Measurements from ENCODE around the gene CAPZB.

Gene CAPZB

GRCh38 chr1:19448491-19449439 is 36.6 kb downstream of the CAPZB start:
- DNase-seq (ENCODE audit: low spot score), result peak; percentile 78

DNA sequence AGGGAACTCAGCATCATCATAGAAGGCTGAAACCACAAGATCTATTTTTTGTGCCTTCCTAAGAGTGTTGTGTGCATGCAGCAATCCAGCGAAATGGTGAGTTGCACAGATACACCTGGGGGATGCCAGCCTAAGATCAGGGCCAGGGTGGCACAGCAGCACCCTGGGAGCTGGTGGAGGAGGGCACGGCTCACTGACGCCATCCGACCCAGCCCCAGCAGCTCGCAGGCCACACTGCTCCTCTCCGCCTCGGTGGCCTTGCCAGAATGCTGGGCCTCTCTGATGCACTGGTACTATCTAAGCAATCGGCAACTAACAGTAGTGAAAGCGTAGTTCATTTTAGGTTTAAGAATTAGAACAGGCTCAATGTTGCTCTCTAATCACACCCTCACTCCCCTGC is 37.8 kb downstream of the CAPZB start:
- no peak for DNase-seq (ENCODE audit: low spot score)

DNA sequence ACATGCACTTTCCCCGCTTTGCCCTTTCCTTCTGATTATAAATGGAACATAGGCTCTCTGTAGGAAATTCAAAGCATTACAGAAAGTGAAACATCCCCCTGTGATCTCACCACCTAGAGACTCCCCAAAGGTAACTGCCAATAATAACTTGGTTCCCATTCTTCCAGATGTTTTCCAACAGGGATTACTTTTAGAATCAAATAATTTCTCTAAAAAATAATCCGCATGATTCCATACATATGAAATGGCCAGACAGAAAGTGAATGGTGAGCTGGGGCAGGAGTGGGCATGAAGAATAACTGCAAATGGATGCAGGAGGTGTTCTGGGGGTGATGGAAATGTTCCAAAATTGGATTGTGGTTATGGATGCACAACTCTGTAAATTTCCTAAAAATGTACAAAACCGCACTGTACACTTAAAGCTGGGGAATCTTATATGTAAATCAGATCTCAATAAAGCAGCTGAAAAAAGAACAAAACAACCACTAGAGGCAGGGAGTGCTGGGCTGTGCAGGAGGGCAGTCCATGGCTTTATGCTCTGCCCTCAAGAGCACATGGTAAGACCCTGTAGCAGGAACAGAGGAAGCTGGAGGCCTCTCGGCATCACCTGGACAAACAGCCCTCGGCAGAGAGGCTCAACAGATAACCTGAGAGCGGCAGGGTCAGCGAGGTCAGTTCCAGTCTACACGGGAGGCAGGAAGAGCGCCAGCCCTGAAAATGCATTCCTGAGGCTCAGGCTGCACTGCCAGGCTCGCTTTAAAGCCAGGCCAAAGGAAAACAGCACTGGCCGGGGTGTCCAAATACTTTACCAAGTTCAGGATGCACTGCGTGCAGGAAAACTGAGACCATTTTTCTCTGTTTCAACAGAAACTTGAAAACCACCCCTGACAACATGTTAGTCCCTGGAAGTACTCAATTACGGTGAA is 39.7 kb downstream of the CAPZB start:
- DNase-seq (ENCODE audit: low spot score), result no peak

GRCh38 chr1:19444296-19445021 is 40.9 kb downstream of the CAPZB start:
- no peak for DNase-seq (ENCODE audit: low spot score)

GRCh38 chr1:19443326-19443725 is 42.0 kb downstream of the CAPZB start:
- no peak for DNase-seq (ENCODE audit: low spot score)

DNA sequence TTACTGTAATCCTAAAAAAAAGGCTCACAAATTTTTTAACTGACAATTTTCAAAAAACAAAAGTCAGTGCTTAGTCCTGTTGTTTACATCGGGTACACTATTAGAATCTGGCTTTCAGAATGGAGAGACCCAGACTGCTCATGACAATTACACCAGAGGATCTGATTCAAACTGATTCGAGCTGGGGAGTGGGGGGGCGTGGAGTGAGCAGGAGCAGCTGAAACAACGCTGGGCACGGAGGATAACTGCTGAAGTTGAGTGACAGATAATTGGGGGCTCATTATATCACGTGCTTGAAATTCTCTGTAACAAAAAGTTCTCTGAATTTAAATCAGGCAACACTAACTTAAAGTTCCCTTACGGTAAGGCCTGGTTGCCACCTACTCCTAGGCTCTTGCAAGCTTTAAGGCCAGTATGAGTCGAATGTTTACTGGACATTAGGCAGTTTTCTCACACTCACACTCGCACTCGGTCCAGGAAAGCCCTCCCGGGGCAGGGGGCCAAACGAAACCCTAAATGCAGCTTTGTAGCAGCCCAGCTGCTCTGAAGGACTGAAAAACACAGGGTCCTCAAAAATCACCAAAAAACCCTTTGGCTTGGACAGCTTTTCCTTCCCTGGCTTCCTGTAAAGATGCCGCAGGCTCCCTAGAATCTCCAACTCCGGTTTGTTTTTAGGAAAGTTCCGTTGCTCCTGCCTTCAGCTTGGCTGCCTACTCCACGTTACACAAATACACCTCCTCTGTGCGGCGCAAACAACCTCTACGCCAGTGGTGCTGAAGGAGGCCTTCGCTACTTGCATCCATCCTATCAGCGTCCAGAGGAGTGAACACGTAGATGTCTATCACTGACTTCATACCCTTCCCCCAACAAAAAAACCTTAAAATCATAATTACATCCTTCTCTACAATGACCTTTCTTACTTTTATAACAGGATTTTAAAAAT is 42.9 kb downstream of the CAPZB start:
- no peak for DNase-seq (ENCODE audit: low spot score)

DNA sequence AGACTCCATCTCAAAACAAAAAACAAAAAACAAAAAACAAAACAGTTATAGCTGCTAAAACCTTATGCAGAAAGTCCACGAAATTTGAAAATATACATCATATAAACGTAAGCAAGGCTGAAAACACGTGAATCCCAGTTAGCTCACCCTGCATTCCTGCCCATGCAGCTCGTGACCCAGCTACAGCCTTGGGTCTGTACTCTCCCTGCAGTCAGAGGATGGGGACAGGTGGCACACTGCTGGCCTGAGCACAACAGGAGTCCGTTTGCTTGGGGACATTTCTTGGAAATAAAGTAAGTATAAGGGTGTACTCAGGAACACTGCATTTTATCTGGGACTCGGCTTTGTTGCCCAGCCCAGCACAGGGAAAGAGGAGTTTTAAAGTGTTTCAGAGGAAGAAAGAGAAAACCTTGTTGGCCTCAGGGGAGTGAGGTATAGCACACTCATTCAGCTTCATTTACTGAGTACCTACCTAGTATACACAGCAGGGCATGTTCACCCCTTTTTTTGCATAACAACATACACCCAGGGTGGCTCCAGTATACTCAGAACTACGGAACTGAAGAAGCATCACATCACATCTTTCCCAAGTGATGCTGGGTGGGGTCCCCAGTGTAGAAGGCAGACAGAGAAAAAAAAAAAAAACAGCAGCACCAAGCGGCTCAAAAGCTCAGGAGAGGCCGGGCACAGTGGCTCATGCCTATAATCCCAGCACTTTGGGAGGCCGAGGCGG is 44.1 kb downstream of the CAPZB start:
- no peak for DNase-seq (ENCODE audit: low spot score)

DNA sequence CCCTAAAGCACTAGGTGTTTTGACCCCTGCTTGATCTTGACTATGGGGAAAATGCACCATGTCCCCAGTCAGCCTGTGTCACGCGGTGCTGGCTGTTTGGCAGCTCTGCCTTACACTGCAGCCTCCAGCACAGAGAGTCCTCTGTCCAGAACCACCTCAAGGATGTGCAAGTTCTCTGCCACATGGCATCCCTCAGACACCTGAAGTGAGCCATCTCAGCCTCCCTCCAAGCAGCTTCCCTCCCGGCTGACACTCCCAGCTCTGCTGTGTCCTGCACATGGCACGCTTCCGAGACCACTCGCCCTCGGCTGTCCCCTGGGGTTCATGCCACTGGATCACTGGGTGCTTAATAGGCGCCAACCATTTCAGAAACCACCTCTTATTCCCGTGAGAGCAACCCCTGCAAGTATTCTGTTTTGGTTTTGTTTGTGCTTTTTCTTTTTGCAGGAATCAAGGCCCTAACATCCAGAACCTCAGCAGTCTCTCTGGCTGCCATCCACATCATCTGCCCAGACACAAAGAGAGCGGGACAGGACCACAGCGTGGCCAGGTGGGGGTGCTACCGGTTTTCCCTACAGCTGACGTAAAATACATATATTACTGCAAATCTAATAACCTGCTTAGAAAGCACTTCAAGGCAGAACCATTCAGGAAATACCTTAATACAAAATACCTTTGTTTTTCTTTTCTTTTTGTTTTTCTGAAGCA is 45.7 kb downstream of the CAPZB start:
- no peak for DNase-seq (ENCODE audit: low spot score)

DNA sequence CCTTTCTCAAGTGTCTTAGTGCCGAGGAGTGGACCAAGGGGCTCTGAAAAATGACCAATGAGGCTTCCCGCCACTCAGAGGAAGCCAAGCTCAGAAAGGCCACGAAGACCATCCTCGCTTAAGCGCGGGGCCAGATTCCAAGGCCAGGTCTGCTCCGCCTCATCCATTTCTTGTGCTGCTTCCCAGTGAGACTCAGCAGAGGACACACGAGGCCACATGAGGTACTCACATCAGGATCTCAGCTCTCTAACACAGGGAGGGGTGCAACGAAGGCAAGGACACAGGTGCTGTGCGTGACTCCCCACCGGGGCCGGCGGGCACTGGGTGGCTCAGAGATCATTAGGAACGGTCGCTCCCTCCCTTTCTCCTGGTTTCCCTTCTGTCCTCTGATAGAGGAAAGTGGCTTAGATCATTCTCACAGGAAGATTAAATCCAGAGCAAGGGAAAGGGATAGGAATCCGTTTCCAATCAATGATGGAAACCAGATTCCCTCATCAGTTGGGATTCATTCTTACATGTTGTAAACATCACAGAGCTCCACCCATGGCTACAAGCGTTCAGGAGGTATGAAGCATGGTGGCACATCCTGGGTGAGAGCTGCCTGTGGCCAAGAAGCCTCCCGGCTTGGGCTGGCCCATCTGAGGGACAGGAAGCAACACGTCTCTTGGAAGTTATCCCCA is 46.7 kb downstream of the CAPZB start:
- DNase-seq (ENCODE audit: low spot score), result no peak

- no peak for DNase-seq (ENCODE audit: low spot score)
These were observed 47.4 kb downstream of the CAPZB start for GRCh38 chr1:19437891-19438294.

GRCh38 chr1:19436716-19437476 is 48.4 kb downstream of the CAPZB start:
- no peak for DNase-seq (ENCODE audit: low spot score)

- DNase-seq (ENCODE audit: low spot score), result no peak
These were observed 49.4 kb downstream of the CAPZB start for GRCh38 chr1:19435851-19436455.

DNA sequence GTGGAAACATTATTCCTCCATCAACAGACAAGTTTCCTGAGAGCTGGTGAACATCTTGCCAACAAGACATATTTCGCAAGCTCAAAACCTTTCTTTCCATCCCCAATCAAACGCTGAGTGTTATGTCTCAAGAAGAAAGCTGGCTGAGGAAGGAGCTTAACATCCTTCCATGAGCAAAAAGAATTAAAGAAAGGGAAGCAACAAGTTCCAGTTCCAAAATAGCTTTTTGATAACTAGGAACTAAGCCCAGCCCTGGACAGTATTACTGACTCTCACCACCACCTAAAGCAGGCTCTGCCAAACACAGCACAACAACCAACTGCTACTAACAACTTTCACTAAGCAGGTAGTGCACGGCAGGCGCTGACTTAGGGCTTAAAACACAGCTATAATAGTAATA is 50.2 kb downstream of the CAPZB start:
- DNase-seq (ENCODE audit: low spot score), result no peak

DNA sequence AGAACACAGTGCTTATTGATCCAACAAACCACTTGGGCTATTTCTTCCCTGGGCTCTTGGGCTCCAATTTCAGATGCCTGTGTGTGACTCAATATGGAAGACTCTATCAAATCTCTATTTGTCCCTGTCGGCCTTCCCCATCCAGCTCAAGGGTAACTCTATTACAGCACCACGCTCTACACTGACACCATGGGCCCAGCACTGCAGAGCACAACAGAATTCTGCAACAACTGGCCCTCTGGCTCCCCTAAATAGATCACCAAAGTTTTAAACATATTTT is 51.7 kb downstream of the CAPZB start:
- no peak for DNase-seq (ENCODE audit: low spot score)

DNA sequence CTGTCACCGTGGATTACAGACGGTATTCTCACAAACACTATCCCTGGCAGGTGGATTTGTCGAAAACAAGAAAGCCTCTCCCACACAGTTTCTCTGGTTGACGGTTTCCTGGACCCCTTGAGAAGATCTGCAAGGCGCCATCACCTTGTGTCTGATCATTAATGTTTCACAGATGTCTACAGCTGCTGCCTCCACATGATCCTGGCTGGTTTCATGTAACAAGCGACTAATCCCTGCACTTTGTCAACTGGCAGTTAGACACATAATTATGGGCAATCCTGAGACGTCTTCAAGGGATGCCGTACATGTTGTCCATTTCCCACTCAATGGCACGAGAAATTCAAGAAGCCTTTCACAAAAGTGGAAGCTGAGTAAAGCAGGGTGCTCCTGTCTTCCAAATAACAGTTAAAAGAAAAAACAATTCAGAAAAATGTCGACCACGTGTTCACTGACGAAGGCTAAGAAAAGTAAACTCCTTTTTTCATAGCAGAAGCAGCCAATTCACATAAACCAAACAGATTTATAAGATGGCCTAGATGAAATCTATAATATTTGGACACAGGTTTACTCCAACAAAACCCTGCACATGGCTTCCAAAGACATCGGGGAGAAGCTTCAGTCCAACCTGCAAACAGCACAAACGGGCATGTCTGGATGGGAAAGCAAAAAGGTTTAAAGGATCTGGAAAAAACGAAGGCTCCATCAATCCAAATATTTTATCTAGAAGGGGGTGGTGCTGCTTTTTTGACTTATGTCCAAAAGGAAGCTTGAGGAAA is 52.2 kb downstream of the CAPZB start:
- no peak for DNase-seq (ENCODE audit: low spot score)

DNA sequence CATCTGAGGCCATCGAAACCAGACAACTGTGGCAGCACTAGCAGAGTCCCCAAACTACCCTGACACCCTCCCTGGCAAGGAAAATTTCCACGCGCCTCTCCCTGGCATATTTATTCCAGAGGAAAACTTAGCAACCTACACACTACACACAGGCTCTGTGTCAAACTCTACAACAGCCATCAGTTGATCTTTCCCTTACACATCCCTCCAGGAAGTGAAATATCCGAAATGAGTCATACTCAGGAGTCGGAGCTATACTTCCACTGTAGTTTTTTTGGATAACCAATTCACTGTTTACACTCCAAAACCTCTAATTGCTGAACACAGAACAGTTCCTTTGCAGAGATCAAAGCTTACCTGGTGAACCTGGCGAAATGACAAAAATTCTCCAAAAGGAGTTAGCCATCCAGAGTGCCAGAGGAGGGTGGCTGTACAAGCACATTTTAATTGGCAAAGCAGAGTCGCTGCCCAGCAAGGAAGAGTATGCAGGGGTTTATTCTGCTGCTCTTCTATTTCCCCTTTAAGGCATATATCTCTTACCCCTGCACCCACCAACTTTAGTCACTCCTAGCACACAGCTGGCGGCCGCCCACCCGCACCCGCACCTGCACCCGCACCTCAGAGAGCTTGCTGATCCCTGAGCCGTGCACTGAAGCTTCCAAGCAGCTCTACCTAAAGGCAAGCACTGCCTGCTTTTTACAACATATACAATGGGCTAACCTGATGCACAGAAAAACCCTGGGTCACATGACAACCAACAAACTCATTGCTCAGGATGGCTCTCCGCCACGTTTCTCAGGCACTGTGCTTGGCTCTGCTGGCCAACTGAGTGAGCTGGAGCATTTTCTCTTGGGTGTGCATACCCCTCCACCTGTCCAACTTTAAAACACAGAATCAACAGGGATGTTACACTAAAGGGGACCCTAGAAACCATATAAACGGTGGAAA is 54.9 kb downstream of the CAPZB start:
- DNase-seq (ENCODE audit: low spot score), result peak; percentile 69
